ENCODE measurements around the gene NXN.
"Not testable (repeated sequence)": the region's sequence is repeated elsewhere in the genome, so short reads cannot be mapped to it uniquely, and the experiment has no call there.

NXN gene

DNA sequence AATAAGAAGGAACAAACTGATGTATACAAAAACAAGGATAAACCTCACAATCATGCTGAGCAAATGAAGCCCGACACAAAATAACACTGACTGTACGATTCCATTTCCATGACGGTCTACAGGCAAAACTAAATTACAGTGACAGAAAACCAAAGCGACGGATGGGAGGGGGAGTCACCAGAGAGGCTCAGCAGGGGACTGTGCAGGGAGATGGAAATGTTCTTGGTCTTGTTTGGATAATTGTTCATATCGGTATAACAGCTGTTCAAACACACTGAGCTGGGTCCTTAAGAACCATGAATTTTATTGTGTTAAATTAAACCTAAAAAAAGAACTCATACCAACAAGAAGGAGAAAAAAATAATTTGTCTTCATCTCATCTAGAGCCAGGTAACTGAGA, 97.8 kb downstream of the NXN start:
- DNase-seq = no peak

DNA sequence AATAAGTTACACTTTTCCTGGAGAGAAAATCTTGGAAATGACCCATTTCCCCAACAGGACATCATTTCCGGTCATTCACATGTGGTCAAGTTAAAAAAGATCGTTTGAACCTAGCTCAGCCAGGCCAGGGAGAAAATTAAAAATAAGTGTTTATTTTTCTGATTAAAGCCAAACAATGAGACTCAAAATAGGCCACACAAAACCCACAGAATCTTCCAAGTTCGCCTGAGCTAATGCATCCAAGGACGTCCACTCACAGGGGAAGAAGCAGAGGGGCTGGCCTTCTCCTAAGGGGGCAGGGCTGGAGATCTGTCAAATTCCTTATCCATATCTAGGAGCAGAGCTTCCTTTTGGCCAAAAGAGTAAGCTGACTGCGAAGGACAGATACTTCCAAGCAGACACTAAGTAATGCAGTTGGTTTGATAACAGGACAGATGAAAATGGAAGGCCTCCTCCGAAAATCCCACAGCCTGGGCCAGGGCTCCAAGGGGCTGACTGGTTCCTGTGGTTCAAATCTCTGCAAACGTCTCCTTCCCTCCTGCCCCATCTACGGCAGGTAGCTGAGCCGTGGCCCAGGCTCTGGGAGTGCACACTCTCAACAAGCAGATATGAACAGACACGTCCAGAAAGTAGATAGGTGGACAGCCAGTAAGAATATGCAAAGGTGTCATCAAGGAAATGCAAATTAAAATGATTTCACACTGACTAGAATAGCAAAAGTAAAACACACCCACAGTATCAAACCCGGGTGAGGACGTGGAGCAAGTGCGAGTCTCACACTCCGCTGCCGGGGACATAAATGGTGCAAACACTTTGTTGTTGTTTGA, 98.9 kb downstream of the NXN start:
- DNase-seq = no peak

DNA sequence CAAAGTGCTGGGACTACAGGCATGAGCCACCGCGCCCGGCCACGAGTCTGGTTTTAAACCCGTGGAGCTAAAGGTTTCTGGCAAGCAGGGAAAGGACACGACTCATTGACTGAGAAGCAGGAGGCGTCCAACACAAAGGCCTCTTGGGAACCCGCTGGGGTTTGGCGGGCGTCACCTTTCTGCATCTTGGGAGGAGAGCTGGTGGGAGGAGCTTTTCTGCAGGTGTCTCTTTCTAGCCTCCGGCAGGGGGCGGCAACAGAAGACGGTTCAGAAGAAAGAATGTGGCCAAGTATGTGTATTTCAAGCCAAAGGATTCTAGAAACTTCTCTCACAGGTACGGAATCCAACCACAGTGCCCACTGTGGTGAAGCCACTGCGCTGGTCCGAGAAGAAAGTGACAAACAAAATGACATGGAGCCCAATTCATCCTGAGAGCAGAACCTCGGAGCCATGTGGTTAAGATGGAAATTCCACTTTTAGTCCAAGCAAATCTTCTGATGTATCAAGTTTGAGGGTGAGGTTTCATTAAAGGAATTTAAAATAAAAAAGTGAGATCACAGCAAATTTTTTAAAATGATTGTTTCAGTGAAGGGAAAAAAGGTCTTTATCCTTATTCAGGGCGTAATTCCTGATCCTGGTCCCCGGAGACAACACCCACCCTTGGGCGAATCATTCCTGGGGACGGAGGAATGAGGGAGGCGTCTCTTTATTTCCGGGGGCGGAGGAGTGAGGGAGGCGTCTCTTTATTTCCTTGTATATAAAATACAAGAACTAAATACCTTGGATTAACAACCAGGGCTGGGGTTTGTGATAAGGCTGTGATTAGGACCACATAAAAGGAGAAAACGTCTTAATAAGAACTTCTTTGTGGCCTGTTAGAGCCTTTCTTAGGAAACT, 99.8 kb downstream of the NXN start:
- DNase-seq = no peak

DNA sequence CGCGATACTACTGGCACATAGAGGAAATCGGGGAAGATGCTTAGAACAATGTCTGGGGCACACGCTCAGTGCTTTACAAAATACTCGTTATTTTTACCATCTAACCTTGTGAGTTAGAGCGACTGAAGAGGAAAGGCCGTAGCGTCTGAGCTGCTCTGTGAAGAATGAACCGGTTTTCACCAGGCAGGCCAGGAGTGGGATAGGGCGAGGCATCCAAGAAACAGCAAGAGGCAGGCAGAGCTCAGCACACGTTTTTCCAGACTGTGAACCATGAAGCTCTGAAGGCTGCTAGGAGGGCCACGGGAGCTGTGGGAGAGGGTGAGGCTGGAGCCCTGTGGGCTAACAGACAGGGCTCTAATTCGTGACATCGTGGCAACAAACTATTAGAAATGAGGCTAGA, 101.9 kb downstream of the NXN start:
- no peak for DNase-seq

DNA sequence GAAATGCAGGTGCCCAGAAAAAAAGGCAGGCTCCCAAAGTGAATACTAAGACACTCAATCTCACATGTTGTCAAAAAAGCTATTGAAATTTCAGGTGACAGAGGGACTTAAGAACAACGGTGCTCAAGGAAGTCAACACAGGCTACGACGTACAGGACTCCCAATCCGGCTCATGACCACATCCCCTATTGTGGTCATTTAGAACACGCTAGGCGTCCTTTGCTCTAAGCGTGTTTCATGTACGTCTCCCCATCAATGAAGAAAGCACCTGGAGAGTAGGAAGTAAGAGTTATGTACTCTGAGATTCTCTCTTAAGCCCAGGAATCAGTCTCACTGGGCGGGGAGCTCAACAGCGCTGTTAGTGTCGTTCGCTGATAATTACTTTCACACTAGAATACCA, 103.3 kb downstream of the NXN start:
- no peak for DNase-seq

DNA sequence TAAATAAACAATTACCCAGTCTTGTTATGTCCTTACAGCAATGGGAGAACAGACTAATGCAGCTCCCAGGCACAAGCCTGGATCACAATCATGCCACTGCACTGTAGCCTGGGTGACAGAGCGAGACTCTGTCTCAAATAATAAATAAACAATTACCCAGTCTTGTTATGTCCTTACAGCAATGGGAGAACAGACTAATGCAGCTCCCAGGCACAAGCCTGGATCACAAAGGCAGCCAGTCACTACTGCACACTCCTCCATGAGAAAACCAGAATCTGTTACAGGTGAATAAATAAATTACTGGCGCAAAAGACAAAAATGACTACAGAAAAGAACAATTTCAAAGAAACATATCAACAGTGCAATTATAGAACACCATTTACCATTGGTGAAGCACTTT, 105.0 kb downstream of the NXN start:
- DNase-seq = not testable (repeated sequence)

DNA sequence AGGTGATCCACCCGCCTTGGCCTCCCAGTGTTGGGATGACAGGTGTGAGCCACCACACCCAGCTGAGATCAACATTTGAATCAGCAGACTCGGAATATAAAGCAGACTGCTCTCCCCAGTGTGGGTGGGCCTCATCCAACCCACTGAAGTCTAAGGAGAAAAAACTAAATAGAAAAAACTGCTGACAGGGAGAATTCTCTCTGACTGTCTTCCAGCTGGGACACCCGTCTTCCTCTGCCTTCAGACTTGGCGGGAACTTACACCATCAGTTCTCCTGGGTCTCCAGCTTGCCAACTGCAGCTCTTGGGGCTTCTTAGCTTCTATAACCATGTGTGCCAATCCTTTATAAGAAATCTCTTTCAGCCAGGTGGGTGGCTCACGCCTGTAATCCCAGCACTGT, 106.7 kb downstream of the NXN start:
- no peak for DNase-seq

DNA sequence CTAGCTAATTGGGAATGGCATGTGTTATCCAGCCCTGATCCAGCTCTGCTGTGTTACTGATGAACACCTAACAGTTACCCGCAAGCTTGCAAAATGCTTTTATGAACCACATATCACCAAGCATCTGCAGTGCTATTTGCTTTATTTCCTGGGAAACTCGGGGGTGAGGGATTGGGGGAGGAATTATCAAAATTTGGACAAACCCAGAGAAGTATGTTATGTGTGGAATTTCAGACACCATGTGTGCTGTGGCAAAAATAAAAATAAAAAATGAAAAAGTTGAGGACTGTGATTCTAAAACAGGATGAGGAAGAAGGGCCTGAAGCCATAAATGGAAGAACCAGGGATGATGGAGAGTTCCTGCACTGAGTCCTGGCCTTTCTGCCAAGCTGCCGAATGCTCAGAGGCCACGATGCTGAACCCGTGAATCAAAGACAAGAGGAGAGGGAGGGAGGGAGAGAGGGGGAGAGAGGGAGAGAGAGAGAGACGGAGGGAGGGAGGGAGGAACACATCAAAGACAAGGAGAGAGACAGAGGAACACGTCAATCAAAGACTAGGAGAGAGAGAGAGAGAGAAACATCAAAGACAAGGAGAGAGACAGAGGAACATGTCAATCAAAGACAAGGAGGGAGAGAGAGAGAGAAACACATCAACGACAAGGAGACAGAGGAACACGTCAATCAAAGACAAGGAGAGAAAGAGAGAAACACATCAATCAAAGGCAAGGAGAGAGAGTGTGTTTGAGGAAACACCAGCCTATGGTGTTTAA, 107.6 kb downstream of the NXN start:
- DNase-seq = no peak

DNA sequence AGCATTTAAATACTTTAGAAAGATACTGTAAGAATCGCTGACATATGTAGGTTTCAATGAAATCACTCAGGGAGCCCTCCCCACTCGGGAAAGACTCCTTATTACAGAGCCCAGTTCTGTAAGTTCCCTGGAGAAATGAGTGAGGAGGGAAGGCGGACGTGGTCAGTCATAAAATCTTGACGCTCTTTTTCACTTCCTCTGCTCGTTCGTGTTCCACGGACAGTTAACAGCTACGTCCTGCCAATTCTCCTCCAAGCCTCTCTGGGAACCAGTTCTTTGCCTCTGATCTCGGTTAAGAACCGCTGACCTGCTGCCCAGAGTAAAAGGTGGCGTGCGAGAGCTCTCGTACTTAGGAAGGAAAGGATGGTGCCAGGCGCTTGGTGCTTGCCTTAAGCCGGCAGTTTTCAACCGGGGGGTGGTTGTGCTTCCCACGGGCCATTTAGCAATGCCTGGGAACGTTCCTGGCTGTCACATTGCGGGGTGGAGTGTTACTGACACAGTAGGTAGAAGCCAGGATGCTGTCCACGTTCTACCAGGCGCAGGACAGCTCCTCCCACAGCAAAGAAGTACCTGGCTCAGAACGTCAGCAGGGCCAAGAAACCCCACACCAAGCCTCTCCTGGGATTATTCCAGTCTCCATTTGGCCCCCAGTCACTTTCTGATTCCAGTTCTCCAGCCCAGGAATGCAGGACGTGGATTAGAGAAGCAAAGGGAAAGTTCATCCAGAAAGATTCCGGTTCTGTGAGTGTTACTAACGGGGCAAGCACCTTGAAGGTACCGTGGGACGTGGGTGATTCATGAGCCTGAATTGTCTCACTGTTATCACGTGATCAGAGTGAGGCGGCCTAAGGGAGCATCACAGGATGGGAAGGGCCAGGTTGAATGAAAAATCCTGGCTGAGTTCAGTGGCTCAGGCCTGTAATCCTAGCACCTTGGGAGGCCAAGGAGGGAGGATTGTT, 109.7 kb downstream of the NXN start:
- no peak for DNase-seq

DNA sequence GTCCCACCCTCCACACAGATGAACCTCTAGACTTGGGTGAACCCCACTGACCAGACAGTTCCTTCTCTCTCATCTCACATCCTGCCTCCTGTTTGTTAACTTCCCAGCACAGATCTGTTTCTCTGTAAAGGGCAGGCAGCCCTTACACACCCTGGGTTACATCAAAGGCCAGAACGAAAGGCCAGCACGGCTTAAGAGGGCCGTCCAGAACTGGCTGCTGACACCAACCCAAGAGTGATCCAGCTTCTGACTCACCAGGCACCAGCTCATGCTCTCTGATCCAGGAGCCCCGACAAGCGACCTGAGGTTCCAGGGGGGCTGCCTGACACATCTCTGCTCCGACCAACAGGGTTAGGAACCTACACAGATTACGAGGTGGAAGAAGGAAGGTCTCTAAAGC, 110.5 kb downstream of the NXN start:
- DNase-seq = no peak

DNA sequence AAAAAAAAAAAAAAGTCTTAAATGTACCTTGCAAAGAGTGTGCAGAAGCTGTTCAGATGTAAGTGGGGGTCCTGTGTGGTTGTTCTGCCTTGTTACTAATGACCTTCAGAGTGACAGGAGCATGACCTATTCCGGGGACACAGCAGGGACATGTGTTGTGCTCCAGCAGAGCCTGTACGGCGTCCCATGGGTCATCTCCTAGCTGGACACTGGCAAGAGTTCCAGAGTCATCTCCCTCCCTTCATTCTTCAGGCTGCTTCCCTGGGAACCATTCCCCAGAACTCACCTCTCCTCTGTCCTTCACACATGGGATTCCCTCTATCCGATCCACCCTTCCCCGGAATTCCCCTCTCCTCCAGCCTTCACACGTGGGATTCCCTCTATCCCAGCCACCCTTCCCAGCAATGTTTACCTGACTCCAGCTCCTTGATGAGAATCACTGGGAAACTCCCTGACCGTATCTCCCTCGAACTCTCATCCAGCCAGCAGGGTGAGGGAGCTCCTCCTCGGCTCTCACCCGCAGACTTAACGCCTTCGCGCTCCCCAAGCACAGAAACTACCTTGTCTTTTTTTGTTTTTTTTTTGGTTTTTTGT, 111.6 kb downstream of the NXN start:
- no peak for DNase-seq

DNA sequence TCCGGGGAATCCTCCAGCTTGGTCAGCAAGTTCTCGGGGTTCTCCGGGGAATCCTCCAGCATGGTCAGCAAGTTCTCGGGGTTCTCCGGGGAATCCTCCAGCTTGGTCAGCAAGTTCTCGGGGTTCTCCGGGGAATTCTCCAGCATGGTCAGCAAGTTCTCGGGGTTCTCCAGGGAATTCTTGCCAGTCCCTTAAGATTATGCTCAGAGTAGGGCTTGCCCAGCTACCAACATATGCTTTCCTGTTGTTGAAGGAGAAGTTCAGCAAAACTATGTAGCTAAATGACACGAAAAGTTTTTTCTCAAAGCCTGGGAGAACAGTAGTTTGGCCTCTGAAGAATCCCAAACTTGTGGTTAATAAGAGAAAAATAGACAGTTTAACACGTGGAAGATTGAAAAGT, 112.3 kb downstream of the NXN start:
- not testable (repeated sequence) for DNase-seq

DNA sequence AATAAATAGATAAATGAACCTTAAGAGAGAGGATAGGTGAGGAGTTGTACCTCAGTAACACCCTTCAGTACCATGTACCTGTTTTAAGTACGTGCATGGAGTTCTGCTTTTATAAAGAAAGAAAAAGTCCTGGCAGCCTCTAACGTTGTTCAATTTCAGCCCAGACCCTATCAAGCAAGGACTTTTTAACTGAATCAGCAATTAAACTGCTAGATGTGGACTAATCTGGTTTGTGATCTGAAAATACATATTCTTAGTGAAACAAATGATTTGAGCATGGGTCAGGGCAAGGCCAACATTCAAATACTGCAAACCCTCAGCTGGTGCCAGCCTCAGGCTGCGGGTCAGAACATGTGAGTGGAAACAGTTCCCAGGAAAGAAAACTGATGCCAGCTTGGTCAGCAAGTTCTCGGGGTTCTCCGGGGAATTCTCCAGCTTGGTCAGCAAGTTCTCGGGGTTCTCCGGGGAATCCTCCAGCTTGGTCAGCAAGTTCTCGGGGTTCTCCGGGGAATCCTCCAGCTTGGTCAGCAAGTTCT, 112.9 kb downstream of the NXN start:
- DNase-seq = no peak

DNA sequence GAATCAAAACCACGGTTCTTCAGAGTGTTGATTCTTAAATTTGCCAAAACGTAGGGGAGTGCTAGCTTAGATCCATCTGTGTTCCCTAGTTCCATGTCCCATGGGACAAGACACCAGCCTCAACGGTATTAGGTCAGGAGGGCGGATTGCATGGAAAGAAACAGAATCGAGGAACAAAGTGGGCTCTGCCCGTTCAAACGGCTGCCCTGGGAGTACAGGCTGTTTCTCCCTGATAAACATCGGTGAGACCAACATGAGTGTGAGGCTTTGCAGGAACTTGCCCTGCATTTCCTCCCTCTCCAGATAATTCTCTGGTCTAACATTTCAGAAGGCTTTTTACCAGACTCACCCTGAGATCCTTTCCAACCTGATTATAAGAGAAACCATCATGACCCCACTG, 115.3 kb downstream of the NXN start:
- no peak for DNase-seq

DNA sequence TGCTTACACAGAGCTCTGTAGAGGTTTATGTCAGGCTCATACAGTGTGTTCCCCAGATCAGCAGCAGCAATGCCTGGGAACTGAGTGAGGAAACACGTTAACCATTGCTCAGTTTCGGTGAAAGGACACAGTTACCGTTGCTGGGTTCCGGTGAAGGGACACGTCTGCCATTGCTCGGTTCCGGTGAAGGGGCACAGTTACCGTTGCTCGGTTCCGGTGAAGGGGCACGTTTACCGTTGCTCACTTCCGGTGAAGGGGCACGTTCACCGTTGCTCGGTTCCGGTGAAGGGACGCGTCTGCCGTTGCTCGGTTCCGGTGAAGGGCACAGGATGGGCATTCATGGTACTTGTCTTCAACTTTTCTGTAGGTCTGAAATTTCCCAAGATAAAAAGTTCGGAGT, 115.7 kb downstream of the NXN start:
- no peak for DNase-seq

DNA sequence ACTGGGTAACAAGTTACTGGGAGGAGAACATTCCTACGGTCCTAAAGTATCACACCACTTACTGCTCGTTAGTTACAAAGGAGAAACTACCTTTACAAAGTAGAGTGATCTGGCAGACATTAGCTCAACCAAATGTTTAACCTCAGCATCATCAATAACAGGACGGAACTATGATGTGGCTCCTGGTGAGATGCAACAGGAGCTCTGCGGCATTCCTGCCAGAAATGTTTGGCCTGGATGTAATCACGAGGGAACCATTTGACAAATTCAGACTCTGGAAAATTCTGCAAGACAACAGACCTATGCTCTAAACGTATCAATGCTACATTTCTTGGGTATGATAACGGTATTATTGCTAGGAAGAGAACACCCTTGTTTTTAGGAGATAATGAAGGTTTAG, 117.0 kb downstream of the NXN start:
- no peak for DNase-seq

DNA sequence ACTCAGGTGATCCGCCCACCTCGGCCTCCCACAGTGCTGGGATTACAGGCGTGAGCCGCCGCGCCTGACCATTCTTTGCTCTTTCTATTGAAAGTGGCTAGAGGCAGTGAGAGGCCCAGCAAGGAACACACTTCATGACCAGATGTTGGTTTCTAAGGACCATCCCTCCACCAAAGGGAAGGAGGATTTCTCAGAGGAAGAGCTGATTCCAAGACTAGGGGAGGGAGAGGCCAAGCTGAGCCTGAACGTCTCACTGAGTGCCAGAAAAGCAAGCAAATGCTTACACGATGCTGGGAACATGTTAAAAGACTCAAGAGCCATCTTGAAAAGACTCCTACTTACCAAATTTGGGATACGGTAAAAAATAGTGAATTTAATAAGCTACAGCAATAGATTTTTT, 118.2 kb downstream of the NXN start:
- no peak for DNase-seq

DNA sequence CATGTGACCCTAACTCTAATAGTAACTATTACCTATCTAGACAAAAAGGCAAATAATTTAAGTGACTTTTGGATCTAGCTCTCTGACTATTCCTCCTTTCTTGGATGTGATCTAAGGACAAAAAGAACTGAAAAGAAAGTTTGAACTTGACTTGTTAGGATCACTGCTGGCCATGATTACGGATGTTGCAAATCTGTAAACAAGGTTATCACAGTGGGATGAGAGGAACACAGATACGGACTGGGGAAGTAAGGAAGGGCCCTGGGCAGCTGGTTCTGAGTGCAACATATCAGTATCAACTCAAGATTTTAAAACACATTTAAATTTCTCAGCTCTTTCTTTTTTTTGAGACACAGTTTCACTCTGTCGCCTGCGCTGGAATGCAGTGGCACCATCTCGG, 118.8 kb downstream of the NXN start:
- no peak for DNase-seq

DNA sequence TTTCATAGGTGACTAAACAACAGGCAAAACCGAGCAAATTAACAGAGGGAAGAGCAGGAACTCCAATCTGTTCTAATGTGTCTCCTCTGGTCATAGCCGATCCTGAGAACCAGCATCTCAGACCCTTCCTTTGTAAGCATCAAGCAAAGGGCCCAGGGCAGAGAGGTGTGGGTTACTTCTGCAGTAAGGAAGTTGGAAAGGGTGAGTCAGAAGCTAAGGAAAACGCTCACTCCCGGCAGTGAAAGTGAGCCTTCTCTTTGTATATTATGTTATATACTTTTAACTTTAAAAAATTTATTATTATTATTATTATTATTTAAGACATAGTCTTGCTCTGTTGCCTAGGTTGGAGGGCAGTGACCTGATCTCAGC, 119.8 kb downstream of the NXN start:
- DNase-seq = no peak

DNA sequence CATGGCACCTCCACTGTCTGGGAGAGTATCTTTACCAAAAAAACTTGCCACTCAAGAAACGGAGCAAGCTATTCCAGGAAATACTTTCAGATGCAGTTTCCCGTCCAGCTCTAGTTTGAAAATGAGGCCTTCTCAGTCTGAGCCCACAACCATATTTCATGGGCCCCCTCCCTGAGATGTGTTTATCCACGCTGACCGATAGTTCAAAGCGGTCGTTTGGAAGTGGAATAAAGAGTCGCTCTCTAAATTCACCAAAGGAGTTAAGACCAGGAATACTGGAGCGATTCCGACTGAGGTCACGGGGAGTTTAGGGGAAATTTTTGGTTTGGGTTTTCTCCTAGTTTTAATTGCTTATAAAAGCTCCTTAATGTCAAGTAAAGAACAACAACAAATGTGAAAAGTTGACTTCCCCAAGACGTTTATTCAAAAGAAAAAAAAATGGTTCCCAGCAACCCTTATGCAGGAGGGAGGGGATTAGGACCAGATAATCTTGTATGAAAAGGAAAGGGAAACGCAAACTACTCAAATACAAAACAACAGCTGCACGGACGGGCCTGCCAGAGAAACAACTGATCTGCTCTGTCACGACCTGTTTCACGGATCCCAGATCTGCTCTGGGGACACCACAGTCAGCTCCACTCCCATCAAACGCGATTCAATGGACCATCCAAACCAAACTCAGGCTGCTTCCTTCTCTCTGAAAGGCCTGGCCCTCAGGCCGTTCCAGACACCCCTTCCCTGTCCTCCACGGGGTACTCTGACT, 120.3 kb downstream of the NXN start:
- no peak for DNase-seq

DNA sequence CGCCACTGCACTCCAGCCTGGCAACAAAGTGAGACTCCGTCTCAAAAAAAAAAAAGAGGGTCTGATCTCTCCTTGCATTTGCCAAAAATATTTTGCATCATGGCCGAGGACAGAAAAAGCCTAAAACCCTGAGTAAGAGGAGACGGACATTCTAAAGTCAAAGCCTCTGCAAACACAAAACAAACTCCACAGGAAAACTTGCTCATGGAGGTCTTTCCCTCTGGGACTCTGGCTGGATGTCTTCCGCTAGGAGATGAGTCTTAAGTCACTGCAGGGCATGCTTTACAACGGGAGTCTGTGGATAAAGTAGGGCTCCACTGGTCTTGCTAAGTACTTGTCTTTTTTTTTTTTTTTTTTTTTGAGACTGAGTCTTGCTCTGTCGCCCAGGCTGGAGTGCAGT, 123.4 kb downstream of the NXN start:
- DNase-seq = no peak

Measured in amniotic stem cell (primary cell).